SJSA1 (cell line): Measurements from ENCODE around the gene COL27A1. TPM values are rescaled to one million over a fixed set of nuclear protein-coding genes. Genes with fewer than 3 reads are reported as not detected.

Source experiments
- DNase-seq, 2 experiments: peaks; one replicate each; pipeline ENCODE4 v3.0.0-alpha.2; 2015 to 2020; ENCODE audit warnings: low spot score in 2 of 2, low read depth in 1 of 2
- H3K27ac ChIP-seq: fragments of 250-450 bp; sonication (Bioruptor Pico); 2 replicates; pipeline ENCODE4 v1.5.1; 2020; ENCODE audit warnings: mild to moderate bottlenecking, moderate library complexity
- H3K27me3 ChIP-seq: fragments of 250-450 bp; sonication (Bioruptor Pico); replicated peaks from 2 replicates; pipeline ENCODE4 v1.5.1; 2020; ENCODE audit warnings: mild to moderate bottlenecking, moderate library complexity
- H3K36me3 ChIP-seq: fragments of 250-450 bp; sonication (Bioruptor Pico); 2 replicates; pipeline ENCODE4 v1.5.1; 2020; ENCODE audit warnings: mild to moderate bottlenecking
- H3K4me1 ChIP-seq: fragments of 250-450 bp; sonication (Bioruptor Pico); replicated peaks from 2 replicates; pipeline ENCODE4 v1.6.1; 2021; ENCODE audit warnings: mild to moderate bottlenecking
- H3K4me3 ChIP-seq: fragments of 250-450 bp; sonication (Bioruptor Pico); 2 replicates; pipeline ENCODE4 v1.5.1; 2020; ENCODE audit warnings: mild to moderate bottlenecking
- H3K9me3 ChIP-seq: fragments of 250-450 bp; sonication (Bioruptor Pico); replicated peaks from 2 replicates; pipeline ENCODE4 v1.5.1; 2020; ENCODE audit warnings: mild to moderate bottlenecking
- total RNA-seq: library from RNA; depleted of rRNA; stranded (reverse); fragments of >200 nt; shearing (Covaris generic); gene quantifications from 2 replicates; pipeline ENCODE4 v1.2.3, GENCODE V29; 2014

Gene COL27A1
- total RNA-seq, 1 experiment from 2014 or later, result 4.7 TPM

DNA sequence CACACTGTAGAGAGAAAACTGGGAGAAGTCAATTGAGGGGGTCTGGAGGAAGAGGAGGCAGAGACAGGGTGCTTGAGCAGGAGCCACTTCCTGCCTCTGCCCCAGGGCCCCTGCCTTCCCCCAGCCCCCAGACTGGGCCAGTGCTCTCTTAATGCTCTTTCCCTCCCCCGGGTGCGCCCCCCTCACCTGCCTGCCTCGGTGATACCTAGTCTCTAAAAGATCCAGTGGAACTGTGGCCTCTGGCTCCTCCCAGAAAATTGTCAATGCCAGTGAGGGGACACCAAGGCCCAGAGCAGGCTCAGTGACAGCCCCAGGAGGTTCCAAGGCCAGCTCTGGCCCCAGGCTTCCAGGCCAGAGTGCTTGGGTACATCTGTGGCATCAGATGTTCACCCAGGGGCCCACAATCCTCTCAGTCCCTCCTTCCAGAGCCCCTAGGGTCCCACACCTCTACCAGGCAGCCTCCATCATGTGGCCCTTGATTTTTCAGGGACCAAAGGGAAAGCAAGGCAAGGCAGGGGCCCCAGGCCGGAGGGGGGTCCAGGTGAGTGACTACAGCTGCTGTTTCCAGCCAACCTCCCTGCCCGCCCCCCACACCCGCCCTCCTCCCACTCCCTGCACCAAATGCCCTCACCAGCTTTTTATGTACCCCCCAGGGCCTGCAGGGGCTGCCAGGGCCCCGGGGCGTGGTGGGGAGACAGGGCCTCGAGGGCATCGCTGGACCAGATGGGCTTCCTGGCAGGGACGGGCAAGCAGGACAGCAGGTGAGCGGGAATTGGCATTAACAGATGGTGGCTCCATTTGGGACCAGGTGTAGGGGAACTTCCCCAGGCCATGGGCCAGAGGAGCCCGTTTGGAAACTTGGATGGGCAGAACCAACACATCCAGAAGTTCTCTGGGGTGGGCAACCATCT is 134.5 kb downstream of the COL27A1 start:
- Histone ChIP-seq H3K27me3 (no peaks in the 10 kb centered on the region), H3K36me3 (peaks cover 26% of the 10 kb centered on the region), H3K4me3 (no peak overlapping the region), H3K9me3 (0 out of 2 replicates have a peak, but pooled peaks cover 3% of the 10 kb centered on the region), H3K27ac (no peak overlapping the region), H3K4me1 (peaks cover 39% of the 10 kb centered on the region)
- peak in 1 of 2 experiments; percentile 36 for DNase-seq

- no peaks in the 10 kb centered on the region for H3K27me3 ChIP-seq
Measured at GRCh38 chr9:114290561-114290986, 135.2 kb downstream of the COL27A1 start.

DNA sequence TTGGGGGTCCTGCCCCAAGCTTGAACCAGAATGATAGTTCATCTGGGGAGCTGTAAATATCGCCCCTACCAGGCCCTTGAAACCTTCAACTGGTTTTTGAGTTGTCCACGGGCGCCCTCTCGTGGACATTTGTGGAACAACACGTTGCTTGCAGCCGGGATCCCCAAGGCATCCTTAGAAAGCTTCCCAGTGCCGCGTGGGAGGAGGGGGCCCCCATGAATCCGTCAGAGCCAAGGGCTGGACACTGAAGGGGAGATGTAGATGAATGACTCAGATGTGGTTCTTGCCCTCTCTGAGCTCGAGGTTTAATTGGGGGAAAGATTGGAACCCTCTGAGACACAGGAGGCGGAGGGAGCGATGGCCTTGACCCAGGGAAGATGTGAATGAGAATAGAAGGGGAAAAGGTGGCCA is 135.7 kb downstream of the COL27A1 start:
- DNase-seq, result peak; percentile 68
- Histone ChIP-seq H3K4me3 (no peak overlapping the region), H3K27ac (no peak overlapping the region), H3K4me1 (peaks cover 26% of the 10 kb centered on the region), H3K36me3 (peaks cover 35% of the 10 kb centered on the region), H3K9me3 (0 out of 2 replicates have a peak, but pooled peaks cover 7% of the 10 kb centered on the region), H3K27me3 (no peaks in the 10 kb centered on the region)

More at GRCh38 chr9:114290561-114290986, 135.2 kb downstream of the COL27A1 start:
- peaks cover 31% of the 10 kb centered on the region for H3K4me1 ChIP-seq
- 0 out of 2 replicates have a peak, but pooled peaks cover 4% of the 10 kb centered on the region for H3K9me3 ChIP-seq
- no peak overlapping the region for H3K27ac ChIP-seq
- DNase-seq, result peak in 1 of 2 experiments; percentile 33
- H3K4me3 ChIP-seq, result no peak overlapping the region
- H3K36me3 ChIP-seq, result peaks cover 30% of the 10 kb centered on the region

DNA sequence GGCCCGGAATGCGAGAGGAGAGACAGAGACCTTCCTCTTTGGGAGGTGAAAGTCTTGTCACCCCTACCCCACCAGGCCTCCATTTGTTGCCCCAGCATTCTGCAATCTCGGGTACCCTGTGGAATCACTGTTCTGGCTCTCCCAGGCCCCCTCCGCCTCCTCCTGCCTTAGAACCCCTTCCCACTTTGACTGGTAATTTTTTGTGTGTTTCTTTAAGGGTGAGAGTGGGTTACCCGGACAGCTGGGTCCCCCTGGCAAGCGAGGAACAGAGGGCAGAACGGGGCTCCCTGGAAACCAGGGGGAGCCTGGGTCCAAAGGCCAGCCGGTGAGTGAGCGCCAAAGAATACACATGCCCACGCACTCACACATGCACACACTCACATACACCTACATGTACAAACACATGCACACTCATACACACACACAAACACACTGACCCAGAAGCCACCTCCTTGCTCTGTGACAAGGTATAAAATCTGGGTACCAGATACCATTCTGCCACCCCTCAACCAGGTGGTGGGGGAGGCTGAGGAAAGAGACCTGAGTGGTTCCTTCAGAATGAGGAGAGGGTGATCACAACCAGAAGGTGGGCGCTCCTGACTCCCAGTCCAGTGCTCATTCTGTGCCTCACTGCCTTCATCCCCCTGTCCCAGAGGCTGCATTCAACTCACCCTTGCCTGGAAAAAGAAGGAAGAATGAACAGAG is 136.7 kb downstream of the COL27A1 start:
- DNase-seq, result peak in 1 of 2 experiments; percentile 34
- Histone ChIP-seq H3K4me1 (peaks cover 21% of the 10 kb centered on the region), H3K27me3 (no peaks in the 10 kb centered on the region), H3K9me3 (0 out of 2 replicates have a peak, but pooled peaks cover 8% of the 10 kb centered on the region), H3K27ac (no peak overlapping the region), H3K36me3 (peaks cover 41% of the 10 kb centered on the region), H3K4me3 (no peak overlapping the region)

- DNase-seq, result no peak
- Histone ChIP-seq H3K4me1 (0 out of 2 replicates have a peak, but pooled peaks cover 3% of the 10 kb centered on the region), H3K9me3 (0 out of 2 replicates have a peak, but pooled peaks cover 8% of the 10 kb centered on the region), H3K27ac (no peak overlapping the region), H3K4me3 (no peak overlapping the region), H3K27me3 (no peaks in the 10 kb centered on the region), H3K36me3 (peaks cover 54% of the 10 kb centered on the region)
Measured at GRCh38 chr9:114294664-114295063, 139.3 kb downstream of the COL27A1 start.

- no peaks in the 10 kb centered on the region for H3K4me1 ChIP-seq
- H3K4me3 ChIP-seq, result no peak overlapping the region
- no peak overlapping the region for H3K27ac ChIP-seq
- H3K9me3 ChIP-seq, result 0 out of 2 replicates have a peak, but pooled peaks cover 8% of the 10 kb centered on the region
- no peak for DNase-seq
- H3K27me3 ChIP-seq, result no peaks in the 10 kb centered on the region
- H3K36me3 ChIP-seq, result peaks cover 55% of the 10 kb centered on the region
Measured at GRCh38 chr9:114296338-114296737, 141.0 kb downstream of the COL27A1 start.

DNA sequence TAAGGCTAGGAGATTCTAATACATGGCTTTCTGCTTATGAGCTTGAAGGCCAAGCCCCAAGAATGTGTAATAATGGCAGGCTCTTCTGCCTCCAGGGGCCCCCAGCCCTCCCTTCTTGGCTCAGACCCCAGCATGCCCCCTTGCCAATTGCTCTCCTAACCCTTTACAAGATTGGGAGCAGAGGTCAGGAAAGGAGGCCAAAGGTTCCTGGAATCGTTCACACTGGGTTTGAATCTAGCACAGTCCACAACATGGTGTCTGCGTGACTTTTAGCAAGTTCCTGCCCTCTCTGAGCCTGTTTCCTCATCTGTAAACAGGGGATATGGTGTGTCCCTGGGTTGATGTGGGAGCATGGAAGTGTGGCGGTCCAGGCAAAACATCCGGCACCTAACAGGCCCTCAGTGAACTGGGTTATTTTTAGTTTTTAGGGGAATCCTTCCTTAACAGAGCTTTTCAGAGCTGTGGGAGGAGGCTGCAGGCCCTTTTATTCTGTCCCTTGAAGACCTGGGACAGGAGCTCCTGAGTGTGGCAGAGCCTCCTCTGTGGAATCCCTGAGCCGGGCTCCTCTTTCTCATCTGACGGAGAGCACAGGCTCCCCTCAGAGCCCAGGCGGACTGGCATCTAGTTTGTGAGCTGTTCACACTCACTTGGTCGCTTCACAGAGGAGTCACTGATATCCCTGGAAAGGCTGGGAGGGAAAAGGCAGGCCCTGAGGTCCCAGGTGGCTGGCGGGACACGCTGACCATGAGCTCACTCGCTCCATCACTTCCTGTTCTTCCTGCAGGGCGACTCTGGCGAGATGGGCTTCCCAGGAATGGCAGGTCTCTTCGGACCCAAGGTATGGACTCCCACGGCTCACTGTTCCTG is 144.2 kb downstream of the COL27A1 start:
- no peaks in the 10 kb centered on the region for H3K27me3 ChIP-seq
- H3K4me3 ChIP-seq, result no peak overlapping the region
- DNase-seq, result peak in 1 of 2 experiments; percentile 21
- 0 out of 2 replicates have a peak, but pooled peaks cover 7% of the 10 kb centered on the region for H3K9me3 ChIP-seq
- peaks cover 38% of the 10 kb centered on the region for H3K36me3 ChIP-seq
- H3K4me1 ChIP-seq, result no peaks in the 10 kb centered on the region
- no peak overlapping the region for H3K27ac ChIP-seq

- Histone ChIP-seq H3K9me3 (0 out of 2 replicates have a peak, but pooled peaks cover 4% of the 10 kb centered on the region), H3K27ac (no peak overlapping the region), H3K4me3 (no peak overlapping the region), H3K36me3 (peaks cover 30% of the 10 kb centered on the region), H3K27me3 (no peaks in the 10 kb centered on the region), H3K4me1 (no peaks in the 10 kb centered on the region)
- DNase-seq, result peak in 1 of 2 experiments; percentile 34
Measured at GRCh38 chr9:114300153-114300845, 145.0 kb downstream of the COL27A1 start.

- Histone ChIP-seq H3K4me3 (no peak overlapping the region), H3K36me3 (peaks cover 22% of the 10 kb centered on the region), H3K4me1 (no peaks in the 10 kb centered on the region), H3K9me3 (no peaks in the 10 kb centered on the region), H3K27me3 (no peaks in the 10 kb centered on the region), H3K27ac (no peak overlapping the region)
- peak in 1 of 2 experiments; percentile 35 for DNase-seq
Measured at GRCh38 chr9:114300846-114301797, 145.8 kb downstream of the COL27A1 start.

- DNase-seq, result peak in 1 of 2 experiments; percentile 28
- Histone ChIP-seq H3K4me3 (no peak overlapping the region), H3K36me3 (peaks cover 17% of the 10 kb centered on the region), H3K9me3 (no peaks in the 10 kb centered on the region), H3K4me1 (no peaks in the 10 kb centered on the region), H3K27me3 (no peaks in the 10 kb centered on the region), H3K27ac (no peak overlapping the region)
Measured at GRCh38 chr9:114301798-114302565, 146.6 kb downstream of the COL27A1 start.

GRCh38 chr9:114302727-114303126 is 147.4 kb downstream of the COL27A1 start:
- H3K27me3 ChIP-seq, result no peaks in the 10 kb centered on the region
- H3K9me3 ChIP-seq, result no peaks in the 10 kb centered on the region
- H3K36me3 ChIP-seq, result peaks cover 12% of the 10 kb centered on the region
- H3K4me1 ChIP-seq, result no peaks in the 10 kb centered on the region
- no peak overlapping the region for H3K4me3 ChIP-seq
- H3K27ac ChIP-seq, result no peak overlapping the region
- DNase-seq, result peak in 1 of 2 experiments; percentile 20
